ENCODE results near the gene ARID5A.

ARID5A gene

GRCh38 chr2:96579422-96579821 is 42.9 kb downstream of the ARID5A start:
- no peak for DNase-seq (ENCODE audit: low read depth)
- no peak for TF ChIP-seq CTCF (conservative IDR thresholded peaks at IDR 0.05; ENCODE audit: low read depth, low read length)
- no peak overlapping the region for H3K4me3 ChIP-seq (ENCODE audit: low read length)

GRCh38 chr2:96580771-96581170 is 44.2 kb downstream of the ARID5A start:
- no peak for TF ChIP-seq CTCF (conservative IDR thresholded peaks at IDR 0.05; ENCODE audit: low read depth, low read length)
- no peak for DNase-seq (ENCODE audit: low read depth)
- no peak overlapping the region for H3K4me3 ChIP-seq (ENCODE audit: low read length)

- no peak for DNase-seq (ENCODE audit: low read depth)
- H3K4me3 ChIP-seq (ENCODE audit: low read length), result no peak overlapping the region
- TF ChIP-seq CTCF (conservative IDR thresholded peaks at IDR 0.05; ENCODE audit: low read depth, low read length), result no peak
Measured at GRCh38 chr2:96584017-96584416, 47.5 kb downstream of the ARID5A start.

GRCh38 chr2:96587843-96588242 is 51.3 kb downstream of the ARID5A start:
- H3K4me3 ChIP-seq (ENCODE audit: low read length), result no peak overlapping the region
- no peak for DNase-seq (ENCODE audit: low read depth)
- no peak for TF ChIP-seq CTCF (conservative IDR thresholded peaks at IDR 0.05; ENCODE audit: low read depth, low read length)

DNA sequence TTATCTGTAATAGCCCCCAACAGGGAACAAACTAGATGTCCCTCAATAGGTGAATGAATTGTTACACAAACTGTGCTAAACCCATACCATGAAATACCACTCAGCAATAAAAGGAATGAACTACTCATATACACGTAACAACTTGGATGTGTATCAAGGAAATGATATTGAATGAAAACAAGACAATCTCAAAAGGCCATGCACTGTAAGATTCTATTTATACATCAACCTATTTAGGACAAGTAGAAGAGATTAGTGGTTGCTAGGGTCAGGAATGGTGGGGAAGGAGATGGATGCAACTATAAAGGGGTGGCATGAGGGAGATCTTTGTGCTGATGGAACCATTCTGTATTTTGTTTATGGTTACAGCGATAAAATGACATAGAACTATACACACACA is 54.5 kb downstream of the ARID5A start:
- no peak for TF ChIP-seq CTCF (conservative IDR thresholded peaks at IDR 0.05; ENCODE audit: low read depth, low read length)
- DNase-seq (ENCODE audit: low read depth), result no peak
- H3K4me3 ChIP-seq (ENCODE audit: low read length), result no peak overlapping the region

GRCh38 chr2:96591494-96591893 is 54.9 kb downstream of the ARID5A start:
- TF ChIP-seq CTCF (conservative IDR thresholded peaks at IDR 0.05; ENCODE audit: low read depth, low read length), result no peak
- no peak overlapping the region for H3K4me3 ChIP-seq (ENCODE audit: low read length)
- no peak for DNase-seq (ENCODE audit: low read depth)

- no peak for DNase-seq (ENCODE audit: low read depth)
- TF ChIP-seq CTCF (conservative IDR thresholded peaks at IDR 0.05; ENCODE audit: low read depth, low read length), result no peak
- H3K4me3 ChIP-seq (ENCODE audit: low read length), result no peak overlapping the region
Measured at GRCh38 chr2:96594282-96594681, 57.7 kb downstream of the ARID5A start.
